LoVo (cell line): ENCODE measurements around the gene CTDSPL.

Experiments used
- DNase-seq: peaks from one replicate; pipeline ENCODE4 v3.0.0-alpha.2; 2016; ENCODE audit warnings: low spot score

The CTDSPL gene

GRCh38 chr3:37853691-37854413 lies 7.8 kb upstream of the CTDSPL start:
- no peak for DNase-seq

DNA sequence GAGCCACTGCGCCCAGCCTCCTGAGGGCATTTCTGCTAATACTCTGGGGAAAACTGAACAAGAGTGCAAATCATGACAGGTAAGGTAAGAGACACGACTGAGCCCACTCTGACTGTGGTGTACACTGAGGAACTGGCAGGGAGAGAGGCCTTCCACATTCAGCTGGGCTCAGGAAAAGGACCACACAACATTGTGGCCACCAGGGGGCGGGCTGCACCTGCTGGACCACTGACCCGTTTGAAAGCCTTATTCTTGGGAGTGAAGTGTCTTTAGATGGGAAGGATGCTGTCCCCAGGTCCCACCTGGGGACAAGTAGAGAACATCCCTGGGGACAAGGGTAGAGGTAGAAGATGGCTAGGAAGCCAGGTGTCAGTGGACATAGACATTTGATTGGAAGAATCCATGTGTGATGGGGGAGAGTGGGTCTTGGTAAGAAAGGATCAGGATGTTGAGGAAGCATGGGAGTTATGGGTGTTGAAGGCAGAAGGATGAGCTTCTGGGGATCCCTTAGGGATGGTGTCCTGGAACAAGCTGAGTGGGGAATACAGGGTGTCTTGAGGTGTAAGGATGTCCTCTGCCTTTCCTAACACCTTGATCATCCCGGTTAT lies 6.2 kb upstream of the CTDSPL start:
- peak; percentile 70 for DNase-seq

GRCh38 chr3:37856381-37856780 lies 5.3 kb upstream of the CTDSPL start:
- no peak for DNase-seq

GRCh38 chr3:37858742-37859141 lies 2.9 kb upstream of the CTDSPL start:
- no peak for DNase-seq

DNA sequence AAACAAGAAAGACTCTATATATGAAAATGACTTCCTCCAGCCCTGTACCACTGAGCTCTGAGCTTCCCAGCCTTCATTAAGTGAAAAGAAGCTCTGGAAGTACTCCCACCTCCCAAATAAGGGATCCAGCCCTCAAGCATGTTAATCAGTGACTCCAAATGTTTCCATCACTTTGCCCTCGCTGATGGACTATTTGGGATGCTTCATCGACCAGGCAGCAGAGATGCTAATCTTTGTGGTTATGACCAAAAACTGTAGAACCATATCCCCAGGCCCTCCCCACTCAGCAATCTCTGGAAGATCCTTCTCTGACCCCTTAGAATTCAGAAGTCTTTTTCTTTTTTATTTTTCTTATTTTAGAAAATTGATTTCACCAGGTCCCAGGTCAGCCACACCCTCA lies 2.3 kb upstream of the CTDSPL start:
- DNase-seq: no peak

GRCh38 chr3:37859908-37860199 lies 1.8 kb upstream of the CTDSPL start:
- no peak for DNase-seq

GRCh38 chr3:37862219-37862902 lies 681 bp downstream of the CTDSPL start:
- DNase-seq: no peak

- DNase-seq: no peak
Observed at GRCh38 chr3:37862903-37863815, 1.5 kb downstream of the CTDSPL start.

GRCh38 chr3:37863949-37864822 lies 2.5 kb downstream of the CTDSPL start:
- DNase-seq: peak; percentile 48

DNA sequence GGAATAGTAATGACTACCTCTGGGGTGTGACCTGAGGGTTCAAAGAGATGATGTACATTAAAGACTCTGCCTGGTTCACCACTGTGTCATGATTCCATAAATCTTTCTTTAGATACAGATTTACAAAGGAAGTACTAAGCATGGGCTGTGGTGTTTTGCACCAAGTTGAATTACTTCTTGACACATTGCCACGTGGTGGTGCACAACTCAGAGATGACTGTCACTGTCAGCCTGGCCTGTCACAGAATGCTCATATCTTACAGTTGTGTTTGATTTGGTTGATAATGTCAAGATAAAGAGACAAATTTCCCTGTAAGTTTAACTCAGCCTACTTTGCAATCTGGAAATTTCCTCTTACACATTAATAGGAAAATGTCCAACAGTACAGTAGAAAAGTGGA lies 3.2 kb downstream of the CTDSPL start:
- no peak for DNase-seq

DNA sequence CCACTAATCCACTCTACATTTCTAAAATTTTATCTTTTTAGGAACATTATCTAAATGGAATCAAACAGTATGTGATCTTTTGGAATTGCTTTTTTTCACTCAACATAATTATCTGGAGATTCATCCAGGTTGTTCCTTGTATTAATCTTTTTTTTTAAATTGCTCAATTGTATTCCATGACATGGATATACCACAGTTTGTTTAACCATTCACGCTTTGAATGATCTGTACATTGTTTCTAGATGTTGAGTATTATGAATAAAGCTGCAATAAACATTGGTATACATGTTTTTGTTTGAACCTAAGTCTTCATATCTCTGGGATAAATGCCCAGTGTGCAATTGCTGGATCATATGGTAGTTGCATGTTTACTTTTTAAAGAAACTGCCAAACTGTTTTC lies 5.5 kb downstream of the CTDSPL start:
- no peak for DNase-seq

- DNase-seq: no peak
Observed at GRCh38 chr3:37871858-37872257, 10.2 kb downstream of the CTDSPL start.

GRCh38 chr3:37872413-37873160 lies 10.9 kb downstream of the CTDSPL start:
- no peak for DNase-seq

DNA sequence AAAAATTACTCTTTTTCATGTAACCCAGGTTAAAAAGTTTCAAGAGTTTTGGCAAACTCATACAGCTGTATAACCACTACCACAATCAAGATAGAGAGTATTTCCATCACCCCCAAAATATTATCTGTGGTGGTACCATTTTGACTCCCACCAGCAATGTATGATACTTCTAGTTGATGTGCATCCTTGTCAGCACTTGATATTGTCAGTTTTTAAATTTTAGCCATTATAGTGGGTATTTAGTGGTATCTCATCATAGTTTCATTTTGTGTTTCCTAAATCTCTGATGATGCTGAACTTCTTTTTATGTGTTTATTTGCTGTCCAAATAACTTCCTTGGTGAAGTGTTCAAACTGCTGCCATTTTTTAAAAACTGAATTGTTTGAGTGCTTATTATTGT lies 14.6 kb downstream of the CTDSPL start:
- no peak for DNase-seq

GRCh38 chr3:37882711-37883110 lies 21.0 kb downstream of the CTDSPL start:
- DNase-seq: no peak

- no peak for DNase-seq
Observed at GRCh38 chr3:37885814-37886213, 24.1 kb downstream of the CTDSPL start.

GRCh38 chr3:37886395-37886794 lies 24.7 kb downstream of the CTDSPL start:
- no peak for DNase-seq

DNA sequence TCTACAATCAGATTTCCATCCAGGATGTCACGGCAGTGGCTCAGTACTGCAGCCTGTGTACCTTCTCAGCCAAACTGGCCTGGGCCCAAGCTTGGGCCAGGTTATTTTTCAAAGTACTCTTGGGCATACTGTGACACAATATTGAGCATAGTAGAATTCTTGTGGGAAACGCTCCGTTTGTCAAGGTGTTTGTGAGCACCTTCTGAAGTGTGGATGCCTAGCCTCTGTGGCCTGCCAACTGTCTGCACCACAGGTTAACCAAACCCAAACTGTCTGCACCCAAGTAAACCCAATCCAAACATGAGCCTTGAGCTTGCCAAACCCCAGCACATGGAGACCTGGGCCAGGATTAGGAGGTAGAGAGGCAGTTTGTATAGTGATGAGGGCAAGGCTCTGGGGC lies 25.4 kb downstream of the CTDSPL start:
- no peak for DNase-seq

GRCh38 chr3:37887824-37888223 lies 26.1 kb downstream of the CTDSPL start:
- no peak for DNase-seq

DNA sequence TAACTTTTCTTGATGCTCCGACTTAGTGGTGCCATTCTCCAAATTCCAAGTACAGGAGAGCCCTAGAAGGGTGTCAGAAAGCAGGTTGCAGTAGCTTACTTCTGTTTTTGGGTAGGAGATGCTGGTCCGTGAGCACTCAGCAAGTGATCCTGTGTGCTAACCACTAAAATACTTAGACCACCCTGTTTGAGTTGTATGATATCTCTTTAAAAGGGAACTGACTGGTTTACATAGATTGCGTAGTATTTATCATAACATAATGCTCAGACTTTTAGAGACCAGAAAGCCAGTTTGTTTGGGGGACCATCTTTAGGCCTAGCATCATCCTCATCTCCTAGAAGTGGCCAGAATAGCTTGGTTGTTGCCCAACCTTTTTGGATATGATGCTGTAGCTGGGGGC lies 26.7 kb downstream of the CTDSPL start:
- DNase-seq: no peak

DNA sequence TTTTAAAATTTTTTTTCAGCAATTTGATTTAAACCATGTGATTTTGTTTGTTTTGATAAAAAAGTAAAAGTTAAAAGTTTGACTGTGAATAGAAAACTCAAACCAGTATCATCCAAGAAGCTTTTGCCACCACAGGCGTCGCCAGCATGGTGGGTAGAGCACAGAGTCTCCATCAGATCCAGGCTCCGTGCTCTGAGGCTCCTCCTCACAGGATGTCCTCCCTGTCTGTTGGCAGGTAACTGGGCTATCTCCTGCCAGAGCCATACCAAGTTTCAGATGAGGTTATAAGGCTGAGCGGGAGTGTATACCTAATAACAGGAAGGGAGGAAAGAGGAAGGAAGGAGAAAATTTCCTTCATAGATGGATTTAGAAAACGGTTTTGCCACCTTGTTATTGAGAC lies 28.8 kb downstream of the CTDSPL start:
- DNase-seq: no peak
